ENCODE measurements around the gene EXOC1L.

Gene EXOC1L

DNA sequence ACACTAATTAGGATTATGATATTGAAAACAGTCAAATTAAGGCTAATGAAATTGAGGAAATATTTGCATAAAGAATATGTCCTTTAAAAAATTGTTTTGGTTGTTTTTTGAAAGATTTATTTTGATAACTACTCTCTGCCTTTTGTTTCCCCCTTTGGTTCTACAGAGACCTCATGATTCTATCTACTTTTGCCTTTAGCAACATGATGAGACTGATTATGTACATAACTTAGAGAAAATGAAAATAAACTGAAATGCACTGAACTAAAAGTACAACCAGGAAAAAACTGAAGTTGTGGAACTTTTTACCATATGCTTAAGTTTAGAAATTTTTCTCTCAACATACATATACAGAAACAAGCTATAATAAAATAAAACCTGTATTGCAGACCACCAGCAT is 55.2 kb downstream of the EXOC1L start:
- TF ChIP-seq, protein P1, sequence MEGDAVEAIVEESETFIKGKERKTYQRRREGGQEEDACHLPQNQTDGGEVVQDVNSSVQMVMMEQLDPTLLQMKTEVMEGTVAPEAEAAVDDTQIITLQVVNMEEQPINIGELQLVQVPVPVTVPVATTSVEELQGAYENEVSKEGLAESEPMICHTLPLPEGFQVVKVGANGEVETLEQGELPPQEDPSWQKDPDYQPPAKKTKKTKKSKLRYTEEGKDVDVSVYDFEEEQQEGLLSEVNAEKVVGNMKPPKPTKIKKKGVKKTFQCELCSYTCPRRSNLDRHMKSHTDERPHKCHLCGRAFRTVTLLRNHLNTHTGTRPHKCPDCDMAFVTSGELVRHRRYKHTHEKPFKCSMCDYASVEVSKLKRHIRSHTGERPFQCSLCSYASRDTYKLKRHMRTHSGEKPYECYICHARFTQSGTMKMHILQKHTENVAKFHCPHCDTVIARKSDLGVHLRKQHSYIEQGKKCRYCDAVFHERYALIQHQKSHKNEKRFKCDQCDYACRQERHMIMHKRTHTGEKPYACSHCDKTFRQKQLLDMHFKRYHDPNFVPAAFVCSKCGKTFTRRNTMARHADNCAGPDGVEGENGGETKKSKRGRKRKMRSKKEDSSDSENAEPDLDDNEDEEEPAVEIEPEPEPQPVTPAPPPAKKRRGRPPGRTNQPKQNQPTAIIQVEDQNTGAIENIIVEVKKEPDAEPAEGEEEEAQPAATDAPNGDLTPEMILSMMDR (IDR thresholded peaks at IDR 0.05; ENCODE audit: low read depth, low read length) = no peak
- H3K4me3 ChIP-seq (ENCODE audit: low read depth, low read length) = no peak overlapping the region
- no peaks in the 10 kb centered on the region for H3K9me3 ChIP-seq (ENCODE audit: severe bottlenecking)
- peaks cover 14% of the 10 kb centered on the region for H3K36me3 ChIP-seq
- H3K27ac ChIP-seq = no peak overlapping the region
- no peaks in the 10 kb centered on the region for H3K27me3 ChIP-seq (ENCODE audit: insufficient read depth, low read depth, severe bottlenecking)
- no peak for DNase-seq

DNA sequence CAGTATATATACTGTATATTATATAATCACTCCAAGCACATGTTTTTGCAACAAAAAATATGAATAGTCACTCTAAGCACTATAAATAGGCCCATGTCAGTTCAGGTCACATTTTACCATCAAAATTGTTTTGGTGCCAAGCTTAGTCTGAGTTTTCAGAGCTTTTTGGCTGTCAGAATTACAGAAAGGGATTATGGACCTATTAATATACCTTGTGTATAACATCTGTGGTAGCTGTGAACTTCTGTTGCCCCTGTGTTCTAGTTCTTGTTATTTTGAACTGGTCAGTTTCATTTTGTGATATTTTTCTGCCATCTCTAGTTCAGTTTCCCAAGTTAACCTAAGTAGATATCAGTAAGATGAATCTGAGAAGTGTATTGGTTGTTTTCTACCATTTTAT is 56.8 kb downstream of the EXOC1L start:
- H3K36me3 ChIP-seq = peaks cover 16% of the 10 kb centered on the region
- TF ChIP-seq, protein P1 (IDR thresholded peaks at IDR 0.05; ENCODE audit: low read depth, low read length) = no peak
- H3K27me3 ChIP-seq (ENCODE audit: insufficient read depth, low read depth, severe bottlenecking) = no peaks in the 10 kb centered on the region
- no peak overlapping the region for H3K4me3 ChIP-seq (ENCODE audit: low read depth, low read length)
- H3K27ac ChIP-seq = no peak overlapping the region
- no peak for DNase-seq
- no peaks in the 10 kb centered on the region for H3K9me3 ChIP-seq (ENCODE audit: severe bottlenecking)

DNA sequence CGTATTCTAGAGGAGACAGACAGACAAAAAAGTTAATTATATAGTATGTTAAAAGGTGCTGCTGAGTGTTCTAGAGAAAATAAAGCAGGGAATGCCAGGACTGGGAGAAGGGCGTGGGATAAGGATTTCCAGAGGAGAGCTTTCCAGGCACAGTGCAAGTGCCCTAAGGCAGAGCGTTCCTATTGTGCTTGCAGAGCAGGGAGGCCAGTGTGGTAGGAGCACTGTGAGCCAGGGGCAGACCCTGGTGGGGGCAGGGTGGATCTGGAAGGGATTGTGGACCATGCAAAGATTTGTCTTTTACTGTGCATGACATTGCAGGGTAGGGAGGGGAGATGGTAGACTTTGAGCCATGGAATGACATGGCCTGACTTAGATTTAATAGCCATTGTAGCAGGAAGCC is 59.6 kb downstream of the EXOC1L start:
- no peaks in the 10 kb centered on the region for H3K9me3 ChIP-seq (ENCODE audit: severe bottlenecking)
- TF ChIP-seq, protein P1 (IDR thresholded peaks at IDR 0.05; ENCODE audit: low read depth, low read length) = no peak
- no peak overlapping the region for H3K27ac ChIP-seq
- H3K36me3 ChIP-seq = peaks cover 18% of the 10 kb centered on the region
- no peak for DNase-seq
- H3K4me3 ChIP-seq (ENCODE audit: low read depth, low read length) = no peak overlapping the region
- no peaks in the 10 kb centered on the region for H3K27me3 ChIP-seq (ENCODE audit: insufficient read depth, low read depth, severe bottlenecking)

DNA sequence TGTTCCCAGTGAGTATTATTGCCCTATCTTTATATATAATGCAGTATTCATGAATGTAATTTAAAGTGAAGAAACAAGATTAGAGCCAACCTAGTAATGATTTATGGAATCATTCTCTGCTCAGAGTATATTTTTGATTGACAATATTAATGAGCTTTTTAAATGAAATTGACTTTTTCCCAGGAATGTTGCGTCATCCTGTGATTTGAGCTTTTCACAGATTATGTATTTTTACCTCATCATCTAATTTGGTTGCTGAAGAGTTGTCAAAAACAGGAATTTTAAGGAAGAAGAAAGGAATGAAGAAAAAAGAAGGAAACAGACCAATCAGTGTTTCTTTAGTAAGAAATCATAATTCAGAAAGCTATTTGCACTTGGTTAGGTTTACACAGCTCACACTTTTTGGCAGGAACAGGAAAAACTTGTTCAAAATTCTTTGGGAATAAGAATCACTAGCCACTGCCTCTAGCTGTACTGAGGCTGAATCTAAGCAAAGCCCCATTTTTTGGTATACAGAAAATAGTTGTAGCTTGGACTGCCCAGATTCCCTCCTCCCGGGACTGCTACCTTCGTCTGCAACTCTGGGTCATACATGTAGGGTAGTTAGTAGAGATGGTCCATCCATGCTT is 61.2 kb downstream of the EXOC1L start:
- no peak overlapping the region for H3K27ac ChIP-seq
- peaks cover 18% of the 10 kb centered on the region for H3K36me3 ChIP-seq
- TF ChIP-seq, protein P1 (IDR thresholded peaks at IDR 0.05; ENCODE audit: low read depth, low read length) = no peak
- DNase-seq = no peak
- no peaks in the 10 kb centered on the region for H3K27me3 ChIP-seq (ENCODE audit: insufficient read depth, low read depth, severe bottlenecking)
- no peak overlapping the region for H3K4me3 ChIP-seq (ENCODE audit: low read depth, low read length)
- no peaks in the 10 kb centered on the region for H3K9me3 ChIP-seq (ENCODE audit: severe bottlenecking)

DNA sequence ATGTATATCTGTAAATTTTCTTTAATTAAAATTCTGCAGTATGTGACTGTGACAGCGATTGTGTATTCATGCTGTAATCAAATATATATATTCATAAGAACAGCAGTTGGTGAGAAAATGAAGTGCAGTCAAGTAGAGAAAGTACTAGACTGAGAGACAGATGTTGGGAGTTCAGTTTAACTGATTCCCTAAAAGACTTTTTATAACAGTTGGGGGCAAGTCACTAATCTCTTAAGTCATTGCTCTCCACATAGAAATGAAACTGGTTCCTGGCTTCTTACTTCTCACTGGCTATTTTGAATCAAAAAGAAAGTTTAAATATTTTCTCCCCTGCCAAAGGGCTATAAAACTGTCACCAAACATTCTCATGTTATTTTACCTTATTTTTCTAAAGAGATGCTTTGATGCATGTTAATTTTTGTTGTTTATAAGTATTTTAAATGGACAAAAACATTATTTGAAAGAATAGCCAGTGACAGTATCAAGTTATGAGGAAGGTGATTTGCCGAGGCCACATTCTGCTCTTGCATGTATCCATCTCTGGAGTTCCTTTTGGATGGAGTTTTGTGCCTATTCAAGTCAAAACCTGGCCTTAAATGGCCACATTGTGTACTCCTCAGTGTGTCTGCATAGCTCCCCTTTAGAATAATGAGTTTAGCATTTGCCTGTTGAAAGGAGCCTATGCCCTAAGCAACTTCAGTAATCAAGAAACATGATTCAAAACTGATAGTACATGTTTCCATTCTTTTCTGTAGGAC is 64.7 kb downstream of the EXOC1L start:
- H3K27me3 ChIP-seq (ENCODE audit: insufficient read depth, low read depth, severe bottlenecking) = no peaks in the 10 kb centered on the region
- H3K4me3 ChIP-seq (ENCODE audit: low read depth, low read length) = no peak overlapping the region
- DNase-seq = no peak
- TF ChIP-seq, protein P1 (IDR thresholded peaks at IDR 0.05; ENCODE audit: low read depth, low read length) = no peak
- H3K36me3 ChIP-seq = peaks cover 12% of the 10 kb centered on the region
- H3K27ac ChIP-seq = no peak overlapping the region
- no peaks in the 10 kb centered on the region for H3K9me3 ChIP-seq (ENCODE audit: severe bottlenecking)

All from WERI-Rb-1 (cell line).